A673 (cell line): ENCODE measurements around the gene TSC22D3. TPM values are rescaled to one million over a fixed set of nuclear protein-coding genes. Genes with fewer than 3 reads are reported as not detected.
A peak's percentile ranks its signal among the peaks of the same experiment; 100 is the strongest.

Experiments used
- BruUV-seq: library from RNA; stranded (reverse); fragments of 400-500 nt; replicated peaks from 2 replicates; lab custom pipeline; 2021; lab: Mats Ljungman, UMichigan
- CTCF ChIA-PET: fragments of 300-600 bp; sonication (Branson Sonifier 250); formaldehyde crosslinking; loops from one replicate; lab custom pipeline; 2022; ENCODE audit warnings: antibody characterized with exemption; lab: Charles Lee
- POLR2A ChIA-PET: fragments of 300-600 bp; sonication (Branson Sonifier 250); formaldehyde crosslinking; loops from one replicate; lab custom pipeline; 2022; ENCODE audit warnings: antibody characterized with exemption; ENCODE audit not compliant: low non-redundant PET; lab: Charles Lee
- DNase-seq: peaks from one replicate; pipeline ENCODE4 v3.0.0-alpha.2; 2015; ENCODE audit warnings: low spot score
- H3K27ac ChIP-seq: fragments of 200-600 bp; sonication (generic); 2 replicates; pipeline ENCODE4 v1.5.1; 2016; ENCODE audit warnings: mixed run types, low read depth, mild to moderate bottlenecking, mixed read lengths, antibody characterized with exemption, low read length; ENCODE audit not compliant: poor library complexity, severe bottlenecking
- H3K27me3 ChIP-seq: fragments of 200-600 bp; sonication (generic); replicated peaks from 2 replicates; pipeline ENCODE4 v1.6.1; 2017; ENCODE audit warnings: mixed run types, low read depth, mild to moderate bottlenecking, mixed read lengths, antibody characterized with exemption, low read length; ENCODE audit not compliant: insufficient read depth, poor library complexity
- H3K36me3 ChIP-seq: fragments of 200-600 bp; sonication (generic); 2 replicates; pipeline ENCODE4 v1.6.1; 2016; ENCODE audit warnings: mixed run types, mild to moderate bottlenecking, mixed read lengths, antibody characterized with exemption, low read length; ENCODE audit not compliant: insufficient read depth, poor library complexity, severe bottlenecking
- H3K4me1 ChIP-seq: fragments of 200-600 bp; sonication (generic); 2 replicates; pipeline ENCODE4 v1.6.1; 2017; ENCODE audit warnings: mixed run types, mild to moderate bottlenecking, mixed read lengths, antibody characterized with exemption, low read length; ENCODE audit not compliant: insufficient read depth, poor library complexity, severe bottlenecking
- H3K4me3 ChIP-seq: fragments of 200-600 bp; sonication (generic); 2 replicates; pipeline ENCODE4 v1.5.1; 2016; ENCODE audit warnings: low read depth, mixed run types, mild to moderate bottlenecking, mixed read lengths, low read length; ENCODE audit not compliant: poor library complexity, severe bottlenecking
- H3K9me3 ChIP-seq: fragments of 200-600 bp; sonication (generic); 2 replicates; pipeline ENCODE4 v1.6.1; 2016; ENCODE audit warnings: mixed run types, low read depth, mild to moderate bottlenecking, mixed read lengths, antibody characterized with exemption, low read length; ENCODE audit not compliant: poor library complexity, severe bottlenecking
- EZH2 ChIP-seq: fragments of 200-600 bp; sonication (generic); IDR thresholded peaks from 2 replicates; pipeline ENCODE4 v1.6.1; 2017; ENCODE audit warnings: borderline replicate concordance, low read depth, mild to moderate bottlenecking, mixed read lengths, antibody characterized with exemption, low read length; ENCODE audit not compliant: poor library complexity, severe bottlenecking
- intact Hi-C: fragments of 100-400 bp; cut with micrococcal nuclease; formaldehyde crosslinking; loops from one replicate; pipeline ENCODE4 v1.10.0; 2022; ENCODE audit not compliant: unreplicated experiment
- total RNA-seq: library from RNA; stranded (reverse); gene quantifications from 2 replicates; pipeline ENCODE4 v1.2.3, GENCODE V29; 2021
- TF ChIP-seq, protein P1 (sequence below): fragments of 300-800, 200-600 bp; sonication (generic); conservative IDR thresholded peaks from 2 replicates; pipeline ENCODE4 v1.5.1; 2017; ENCODE audit warnings: low read depth, mild to moderate bottlenecking, antibody characterized with exemption, low read length, moderate library complexity, mixed read lengths

TSC22D3 gene
- total RNA-seq, 1 experiment from 2014 or later: 10.6 TPM

DNA sequence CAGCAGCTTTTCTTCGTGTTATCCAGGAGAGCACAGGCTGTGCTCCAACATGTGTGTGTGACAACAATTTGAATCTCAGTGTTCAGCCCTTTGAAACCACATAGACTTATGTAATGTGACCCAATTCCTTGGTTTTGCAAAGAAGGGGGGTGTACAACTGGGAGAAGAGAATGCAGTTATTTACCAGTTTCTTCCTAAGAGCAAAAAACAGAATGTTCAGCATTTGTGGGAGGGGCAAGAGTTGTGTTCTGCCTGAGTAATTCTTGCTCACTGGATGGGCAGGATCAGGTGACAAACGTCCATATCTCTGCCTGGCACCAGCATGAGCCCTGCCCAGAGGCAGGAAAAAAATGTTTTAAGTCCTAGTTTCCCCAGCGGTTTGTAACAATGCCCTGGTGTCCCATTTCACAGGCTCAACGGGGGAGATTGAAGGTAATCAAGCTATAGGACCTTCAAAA lies 75.2 kb downstream of the TSC22D3 start:
- TF ChIP-seq, protein P1, sequence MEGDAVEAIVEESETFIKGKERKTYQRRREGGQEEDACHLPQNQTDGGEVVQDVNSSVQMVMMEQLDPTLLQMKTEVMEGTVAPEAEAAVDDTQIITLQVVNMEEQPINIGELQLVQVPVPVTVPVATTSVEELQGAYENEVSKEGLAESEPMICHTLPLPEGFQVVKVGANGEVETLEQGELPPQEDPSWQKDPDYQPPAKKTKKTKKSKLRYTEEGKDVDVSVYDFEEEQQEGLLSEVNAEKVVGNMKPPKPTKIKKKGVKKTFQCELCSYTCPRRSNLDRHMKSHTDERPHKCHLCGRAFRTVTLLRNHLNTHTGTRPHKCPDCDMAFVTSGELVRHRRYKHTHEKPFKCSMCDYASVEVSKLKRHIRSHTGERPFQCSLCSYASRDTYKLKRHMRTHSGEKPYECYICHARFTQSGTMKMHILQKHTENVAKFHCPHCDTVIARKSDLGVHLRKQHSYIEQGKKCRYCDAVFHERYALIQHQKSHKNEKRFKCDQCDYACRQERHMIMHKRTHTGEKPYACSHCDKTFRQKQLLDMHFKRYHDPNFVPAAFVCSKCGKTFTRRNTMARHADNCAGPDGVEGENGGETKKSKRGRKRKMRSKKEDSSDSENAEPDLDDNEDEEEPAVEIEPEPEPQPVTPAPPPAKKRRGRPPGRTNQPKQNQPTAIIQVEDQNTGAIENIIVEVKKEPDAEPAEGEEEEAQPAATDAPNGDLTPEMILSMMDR: no peak
- no peak for TF ChIP-seq EZH2
- ChIA-PET CTCF (no interaction called here), POLR2A (no interaction called here)
- Histone ChIP-seq H3K27me3 (no peaks in the 10 kb centered on the region), H3K36me3 (no peaks in the 10 kb centered on the region), H3K4me1 (no peaks in the 10 kb centered on the region), H3K27ac (no peak overlapping the region), H3K9me3 (no peaks in the 10 kb centered on the region), H3K4me3 (no peak overlapping the region)
- no TSS peak for BruUV-seq
- intact Hi-C loops: no loop called here
- peak; percentile 12 for DNase-seq

DNA sequence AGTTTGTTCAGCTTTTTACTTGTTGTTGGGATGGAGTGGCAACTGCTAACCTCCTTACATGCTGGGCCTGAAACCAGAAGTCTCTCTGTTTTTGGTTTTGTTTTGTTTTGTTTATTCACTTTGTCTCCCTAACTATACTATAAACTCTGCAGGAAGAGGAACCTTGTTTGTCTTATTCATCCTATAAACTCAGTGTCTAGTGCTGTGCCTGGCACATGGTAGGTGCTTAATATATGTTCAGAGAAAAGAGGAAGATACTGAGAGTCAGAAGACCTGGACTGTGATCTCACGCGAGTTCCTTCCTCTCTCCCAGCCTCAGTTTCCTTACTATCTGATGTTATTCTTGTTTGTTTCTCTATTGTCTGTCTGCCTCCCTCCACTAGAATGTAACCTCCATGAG lies 76.0 kb downstream of the TSC22D3 start:
- intact Hi-C loops: no loop called here
- no TSS peak for BruUV-seq
- no peaks in the 10 kb centered on the region for H3K9me3 ChIP-seq
- no peak for DNase-seq
- H3K4me1 ChIP-seq: no peaks in the 10 kb centered on the region
- TF ChIP-seq EZH2: no peak
- TF ChIP-seq, protein P1: no peak
- H3K27me3 ChIP-seq: no peaks in the 10 kb centered on the region
- ChIA-PET POLR2A (no interaction called here), CTCF (no interaction called here)
- no peak overlapping the region for H3K27ac ChIP-seq
- H3K36me3 ChIP-seq: no peaks in the 10 kb centered on the region
- H3K4me3 ChIP-seq: no peak overlapping the region

DNA sequence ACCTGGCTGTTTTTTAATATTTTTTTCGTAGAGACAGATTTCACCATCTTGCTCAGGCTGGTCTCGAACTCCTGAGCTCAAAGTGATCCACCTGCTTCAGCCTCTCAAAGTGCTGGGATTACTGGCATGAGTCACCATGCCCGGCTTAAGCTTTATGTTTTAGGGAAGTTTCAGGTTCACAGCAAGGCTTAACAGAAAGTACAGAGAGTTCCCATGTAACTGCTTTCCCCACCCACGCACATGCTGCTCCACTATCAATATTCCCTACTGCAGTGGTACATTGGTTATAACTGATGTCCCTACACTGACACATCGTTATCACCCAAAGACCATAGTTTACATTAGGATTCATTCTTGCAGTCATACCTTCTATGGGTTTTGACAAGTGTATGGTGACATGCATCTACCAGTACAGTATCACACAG lies 84.6 kb downstream of the TSC22D3 start:
- Histone ChIP-seq H3K27ac (no peak overlapping the region), H3K4me1 (no peaks in the 10 kb centered on the region), H3K4me3 (no peak overlapping the region), H3K27me3 (no peaks in the 10 kb centered on the region), H3K9me3 (no peaks in the 10 kb centered on the region), H3K36me3 (no peaks in the 10 kb centered on the region)
- DNase-seq: no peak
- TF ChIP-seq, protein P1: no peak
- TF ChIP-seq EZH2: no peak
- BruUV-seq: no TSS peak
- ChIA-PET CTCF (no interaction called here), POLR2A (no interaction called here)
- intact Hi-C loops: no loop called here
